ENCODE results near the gene HOXC13. TPM values are rescaled to one million over a fixed set of nuclear protein-coding genes. Genes with fewer than 3 reads are reported as not detected.

The HOXC13 gene
- total RNA-seq, 1 donor from 2014 or later: not detected

DNA sequence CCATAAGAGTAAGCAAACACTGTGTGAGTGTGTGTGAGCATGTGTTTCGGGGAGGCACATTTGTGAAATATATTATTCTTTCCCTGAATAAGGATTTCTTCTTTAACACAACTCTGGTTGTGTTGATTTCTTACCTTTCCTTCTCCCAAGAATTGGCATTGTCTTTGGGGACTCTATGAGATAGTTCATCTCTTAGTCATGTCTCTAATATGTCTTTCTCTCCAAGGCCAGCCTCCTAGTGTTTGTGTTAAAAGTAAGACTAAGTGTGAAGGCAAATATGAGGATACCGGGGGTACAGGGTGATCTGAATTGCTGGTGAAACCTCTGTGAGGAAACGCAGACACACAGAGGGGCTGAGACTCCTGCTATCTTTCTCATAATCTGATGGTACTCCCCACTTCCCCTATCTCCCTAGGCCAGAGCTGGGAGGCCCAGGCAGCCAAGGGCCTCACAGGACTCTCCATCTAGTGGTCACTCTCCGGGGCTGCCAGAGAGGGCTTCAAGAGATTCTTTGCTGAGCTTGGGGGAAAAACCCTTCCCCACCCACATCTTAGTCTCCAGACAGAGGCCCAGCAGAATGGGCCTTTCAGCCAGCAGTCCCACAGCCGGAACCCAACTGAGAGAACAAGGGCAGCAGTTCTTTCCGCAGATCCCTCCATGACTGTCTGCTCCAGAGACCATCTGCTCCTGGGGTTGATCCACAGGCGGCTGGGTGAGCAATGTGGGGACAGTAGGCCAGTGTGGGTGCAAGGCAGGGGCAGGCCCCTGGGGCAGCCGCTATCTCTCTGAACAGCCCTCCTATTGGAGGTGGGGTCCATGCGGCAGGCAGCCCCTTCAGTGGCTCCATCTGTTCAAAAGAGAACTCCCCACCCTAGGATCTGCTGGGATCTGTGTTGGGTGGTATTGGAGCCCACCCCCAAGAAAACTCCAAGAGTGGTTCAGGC is 10.3 kb downstream of the HOXC13 start:
- no peak overlapping the region for H3K27ac ChIP-seq
- intact Hi-C loops (cut with DNase I): no loop called here
- ATAC-seq (no peak), DNase-seq (no peak)
- TF ChIP-seq, protein P1, sequence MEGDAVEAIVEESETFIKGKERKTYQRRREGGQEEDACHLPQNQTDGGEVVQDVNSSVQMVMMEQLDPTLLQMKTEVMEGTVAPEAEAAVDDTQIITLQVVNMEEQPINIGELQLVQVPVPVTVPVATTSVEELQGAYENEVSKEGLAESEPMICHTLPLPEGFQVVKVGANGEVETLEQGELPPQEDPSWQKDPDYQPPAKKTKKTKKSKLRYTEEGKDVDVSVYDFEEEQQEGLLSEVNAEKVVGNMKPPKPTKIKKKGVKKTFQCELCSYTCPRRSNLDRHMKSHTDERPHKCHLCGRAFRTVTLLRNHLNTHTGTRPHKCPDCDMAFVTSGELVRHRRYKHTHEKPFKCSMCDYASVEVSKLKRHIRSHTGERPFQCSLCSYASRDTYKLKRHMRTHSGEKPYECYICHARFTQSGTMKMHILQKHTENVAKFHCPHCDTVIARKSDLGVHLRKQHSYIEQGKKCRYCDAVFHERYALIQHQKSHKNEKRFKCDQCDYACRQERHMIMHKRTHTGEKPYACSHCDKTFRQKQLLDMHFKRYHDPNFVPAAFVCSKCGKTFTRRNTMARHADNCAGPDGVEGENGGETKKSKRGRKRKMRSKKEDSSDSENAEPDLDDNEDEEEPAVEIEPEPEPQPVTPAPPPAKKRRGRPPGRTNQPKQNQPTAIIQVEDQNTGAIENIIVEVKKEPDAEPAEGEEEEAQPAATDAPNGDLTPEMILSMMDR (IDR thresholded peaks at IDR 0.05): no peak
- no peaks in the 10 kb centered on the region for H3K4me1 ChIP-seq
- no peaks in the 10 kb centered on the region for H3K36me3 ChIP-seq
- no peaks in the 10 kb centered on the region for H3K9me3 ChIP-seq
- peaks cover 97% of the 10 kb centered on the region for H3K27me3 ChIP-seq
- no peak overlapping the region for H3K4me3 ChIP-seq

DNA sequence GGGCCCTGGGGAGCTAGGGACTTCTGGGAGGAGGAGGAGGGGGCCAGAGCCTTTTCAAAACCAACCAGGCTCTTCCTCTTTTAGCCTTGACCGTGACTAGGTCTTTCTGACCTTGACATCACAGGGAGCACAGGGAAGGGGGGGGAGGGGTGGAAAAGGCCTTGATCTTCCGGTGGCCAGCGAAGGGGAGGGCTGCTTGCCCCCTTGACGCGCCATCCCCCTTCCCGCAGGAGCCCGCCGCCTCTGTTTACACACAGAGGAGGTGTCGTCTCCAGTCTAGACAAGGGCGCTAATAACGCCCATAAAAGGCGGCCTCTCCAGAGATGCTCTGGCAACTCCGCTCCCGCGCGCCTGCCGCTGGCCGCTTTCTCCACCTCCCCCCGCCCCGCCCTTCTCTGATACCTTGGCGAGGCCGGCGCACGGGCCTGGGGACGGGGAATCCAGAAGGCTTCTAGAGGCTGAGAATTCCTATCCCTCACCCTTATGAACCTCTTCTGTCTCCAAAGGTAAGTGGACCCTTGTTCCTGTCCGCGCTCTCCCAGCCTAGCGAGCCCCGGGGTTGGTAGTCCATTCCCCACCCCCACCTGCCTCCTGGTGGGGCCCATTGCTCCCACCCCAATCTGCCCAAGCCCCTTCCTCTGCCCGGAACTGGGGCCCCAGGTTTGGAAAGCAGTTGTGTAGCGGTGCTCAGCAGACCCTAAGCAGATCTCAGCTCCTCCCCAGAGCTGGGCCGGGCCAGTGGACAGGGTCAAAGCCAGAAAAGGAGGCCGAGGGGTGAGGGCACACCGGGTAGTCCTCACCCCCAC is 11.2 kb downstream of the HOXC13 start:
- no peak for DNase-seq
- no peak overlapping the region for H3K4me3 ChIP-seq
- no peaks in the 10 kb centered on the region for H3K36me3 ChIP-seq
- intact Hi-C loops (cut with DNase I): no loop called here
- TF ChIP-seq, protein P1 (IDR thresholded peaks at IDR 0.05): no peak
- no peaks in the 10 kb centered on the region for H3K9me3 ChIP-seq
- H3K27ac ChIP-seq: no peak overlapping the region
- H3K4me1 ChIP-seq: no peaks in the 10 kb centered on the region
- H3K27me3 ChIP-seq: peaks cover 97% of the 10 kb centered on the region
- no peak for ATAC-seq

DNA sequence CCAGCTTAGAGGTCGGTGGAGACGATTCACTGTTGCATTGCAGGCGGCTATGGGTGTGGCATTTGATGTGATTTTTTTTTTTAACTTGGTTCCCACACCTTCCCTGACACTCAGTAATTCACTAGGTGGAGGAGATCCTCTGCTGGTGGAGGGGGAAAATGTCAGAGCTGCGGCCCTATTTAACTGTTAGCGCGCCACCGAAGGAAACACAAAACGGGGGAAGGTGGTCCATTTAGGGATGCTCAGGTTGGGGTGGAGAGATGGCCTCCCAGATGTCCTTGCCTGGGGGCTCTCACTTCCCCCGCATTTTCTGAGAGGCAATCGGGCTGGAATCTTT is 11.8 kb downstream of the HOXC13 start:
- DNase-seq (no peak), ATAC-seq (no peak)
- Histone ChIP-seq H3K9me3 (no peaks in the 10 kb centered on the region), H3K27ac (no peak overlapping the region), H3K36me3 (no peaks in the 10 kb centered on the region), H3K4me3 (no peak overlapping the region), H3K27me3 (peaks cover 97% of the 10 kb centered on the region), H3K4me1 (no peaks in the 10 kb centered on the region)
- TF ChIP-seq, protein P1 (IDR thresholded peaks at IDR 0.05): no peak
- intact Hi-C loops (cut with DNase I): no loop called here

DNA sequence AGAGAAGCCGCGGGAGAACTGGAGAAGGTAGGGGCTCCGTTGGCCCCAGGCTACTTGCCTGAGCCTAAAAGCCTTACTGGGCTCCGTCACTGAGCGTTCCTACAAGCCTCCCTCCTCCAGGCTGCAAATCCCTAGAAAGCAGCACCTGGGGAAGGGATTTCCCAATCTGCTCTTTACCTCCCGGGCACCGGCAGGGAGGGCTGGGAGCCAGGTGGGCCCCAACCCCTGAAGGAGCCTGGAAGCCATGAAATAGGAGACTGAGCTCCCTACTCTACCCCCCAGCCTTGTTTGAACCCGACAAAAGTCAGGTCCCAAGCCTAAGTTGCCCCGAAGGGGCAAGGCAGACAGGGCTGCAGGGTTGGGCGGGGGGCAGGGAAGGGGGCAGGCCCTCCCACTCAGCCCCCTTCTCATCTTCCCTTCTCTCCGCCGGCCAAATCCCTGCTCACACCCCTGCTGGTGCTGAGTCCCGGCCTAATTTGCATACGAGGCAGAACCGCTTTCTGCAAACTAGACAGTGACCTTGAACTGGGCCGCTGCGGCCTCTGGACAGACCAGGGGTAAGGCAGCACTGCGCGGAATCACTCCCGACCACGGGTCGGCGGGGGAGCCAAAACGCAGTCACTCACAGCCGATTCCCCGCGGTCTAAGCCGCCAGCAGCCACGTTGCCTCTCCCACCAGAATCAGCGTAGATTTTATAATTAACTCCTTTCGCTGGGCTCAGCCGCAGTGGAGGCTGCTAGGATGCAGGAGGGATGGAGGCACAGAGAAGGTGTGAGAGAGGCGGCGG is 12.4 kb downstream of the HOXC13 start:
- Histone ChIP-seq H3K4me1 (no peaks in the 10 kb centered on the region), H3K36me3 (no peaks in the 10 kb centered on the region), H3K9me3 (no peaks in the 10 kb centered on the region), H3K27ac (no peak overlapping the region), H3K4me3 (no peak overlapping the region), H3K27me3 (peaks cover 97% of the 10 kb centered on the region)
- intact Hi-C loops (cut with DNase I): no loop called here
- peak; percentile 61 for DNase-seq
- TF ChIP-seq, protein P1 (IDR thresholded peaks at IDR 0.05): no peak
- ATAC-seq: no peak

DNA sequence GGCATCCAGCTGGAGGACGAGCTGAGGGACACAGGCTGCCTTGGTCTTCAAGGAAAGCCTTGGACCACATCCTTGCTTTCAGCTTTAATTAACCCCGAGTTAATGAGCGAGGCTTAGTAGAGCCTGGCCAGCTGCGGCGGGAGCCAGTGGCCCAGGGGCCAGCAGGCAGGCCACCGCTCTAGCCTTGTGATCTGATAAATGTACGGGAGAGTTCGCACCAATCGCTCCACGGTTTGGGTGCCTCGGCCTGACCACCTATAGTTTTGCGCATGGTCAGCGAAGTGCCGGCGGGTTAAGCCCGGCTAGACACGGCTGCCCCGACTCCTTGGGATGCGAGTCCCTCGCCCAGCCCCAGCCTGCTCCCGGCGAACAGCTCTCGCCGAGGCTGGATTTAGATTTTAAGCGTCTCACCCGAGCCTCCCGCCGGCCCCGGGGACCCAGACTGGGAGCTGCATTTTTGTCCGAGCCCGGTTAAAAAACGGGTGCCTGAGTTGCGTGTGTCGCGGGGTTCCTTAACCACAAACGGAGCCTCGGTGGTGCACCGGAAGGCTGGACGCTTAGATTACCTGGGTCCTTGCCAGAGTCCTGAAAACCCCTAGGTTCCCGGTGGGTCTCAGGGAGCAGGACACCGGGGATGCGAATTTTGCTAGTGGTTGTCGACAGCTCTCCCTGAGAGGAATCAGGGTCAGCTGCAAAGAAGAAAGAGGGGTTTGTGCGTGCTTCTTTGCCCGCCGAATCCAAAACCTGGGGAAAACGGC is 13.1 kb downstream of the HOXC13 start:
- no peak for ATAC-seq
- no peak overlapping the region for H3K4me3 ChIP-seq
- no peaks in the 10 kb centered on the region for H3K36me3 ChIP-seq
- intact Hi-C loops (cut with DNase I): no loop called here
- no peaks in the 10 kb centered on the region for H3K9me3 ChIP-seq
- no peak overlapping the region for H3K27ac ChIP-seq
- TF ChIP-seq, protein P1 (IDR thresholded peaks at IDR 0.05): no peak
- peak; percentile 34 for DNase-seq
- no peaks in the 10 kb centered on the region for H3K4me1 ChIP-seq
- peaks cover 97% of the 10 kb centered on the region for H3K27me3 ChIP-seq
